GDM1 (cell line): Measurements from ENCODE around the gene ABCG1.

Source experiments
- DNase-seq: peaks from one replicate; lab custom pipeline; 2025; lab: John Stamatoyannopoulos, UW

The ABCG1 gene

DNA sequence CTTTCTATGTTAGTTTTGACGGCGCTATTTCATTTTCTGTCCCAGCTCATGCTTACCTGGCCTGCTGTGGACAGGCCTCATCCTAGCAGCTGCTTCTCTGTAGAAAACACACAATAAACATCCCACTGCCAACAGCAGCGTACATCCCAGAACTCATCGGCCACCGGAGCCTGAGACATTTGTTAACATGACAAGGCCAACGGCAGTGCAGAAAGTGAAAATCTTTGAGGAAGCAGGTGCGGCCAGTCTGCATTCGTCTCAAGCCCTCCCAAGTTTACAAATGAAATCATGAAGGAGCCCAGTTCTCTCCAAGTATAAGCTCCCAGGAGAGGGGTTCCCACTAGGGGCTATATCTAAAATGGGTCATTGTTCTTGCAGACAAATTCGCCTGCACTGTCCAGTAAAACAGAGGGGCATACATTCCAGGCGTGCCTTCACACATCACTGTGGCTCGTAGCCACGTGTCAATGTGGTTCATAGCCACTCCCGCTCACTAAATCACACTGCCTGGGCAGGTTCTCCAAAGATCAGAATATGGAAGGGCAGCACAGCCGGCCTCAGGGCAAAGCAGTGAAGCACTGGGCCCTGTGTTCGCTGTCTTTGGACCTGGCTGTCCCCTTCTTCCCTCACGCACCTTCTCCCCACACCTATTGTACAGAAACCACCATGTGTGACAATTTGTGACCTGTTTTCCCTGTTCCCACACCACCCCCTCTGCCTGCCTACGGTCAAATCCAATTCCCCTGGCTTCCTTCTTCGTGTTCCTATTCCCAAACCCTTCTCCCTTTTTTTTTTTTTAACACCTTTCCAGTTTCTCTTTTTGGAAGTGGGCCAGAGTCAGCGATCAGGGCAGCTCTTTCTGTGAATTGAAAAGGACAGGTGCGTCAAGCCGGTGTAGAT is 27.0 kb upstream of the ABCG1 start:
- no peak for DNase-seq

- DNase-seq = no peak
Measured at GRCh38 chr21:42193131-42193671, 25.7 kb upstream of the ABCG1 start.

DNA sequence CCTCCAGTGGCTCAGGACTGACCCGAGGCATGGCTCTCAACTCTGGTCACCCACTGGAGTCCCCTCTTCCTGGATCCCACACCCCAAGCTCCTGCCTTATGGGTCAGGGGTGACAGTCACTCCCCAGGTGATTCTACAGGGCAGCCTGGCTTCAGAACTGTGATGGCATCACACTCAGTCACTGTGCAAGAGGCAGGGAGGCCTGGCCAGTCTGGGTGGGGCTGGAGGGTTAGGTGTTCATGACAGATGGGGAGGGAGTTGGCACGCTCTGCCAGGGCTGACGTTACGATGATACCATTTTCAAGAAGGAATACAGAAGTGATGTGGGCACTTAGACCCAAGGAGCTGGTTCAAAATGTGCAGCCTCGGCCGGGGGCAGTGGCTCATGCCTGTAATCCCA is 25.2 kb upstream of the ABCG1 start:
- DNase-seq = no peak

GRCh38 chr21:42194863-42195262 is 24.1 kb upstream of the ABCG1 start:
- DNase-seq = no peak

DNA sequence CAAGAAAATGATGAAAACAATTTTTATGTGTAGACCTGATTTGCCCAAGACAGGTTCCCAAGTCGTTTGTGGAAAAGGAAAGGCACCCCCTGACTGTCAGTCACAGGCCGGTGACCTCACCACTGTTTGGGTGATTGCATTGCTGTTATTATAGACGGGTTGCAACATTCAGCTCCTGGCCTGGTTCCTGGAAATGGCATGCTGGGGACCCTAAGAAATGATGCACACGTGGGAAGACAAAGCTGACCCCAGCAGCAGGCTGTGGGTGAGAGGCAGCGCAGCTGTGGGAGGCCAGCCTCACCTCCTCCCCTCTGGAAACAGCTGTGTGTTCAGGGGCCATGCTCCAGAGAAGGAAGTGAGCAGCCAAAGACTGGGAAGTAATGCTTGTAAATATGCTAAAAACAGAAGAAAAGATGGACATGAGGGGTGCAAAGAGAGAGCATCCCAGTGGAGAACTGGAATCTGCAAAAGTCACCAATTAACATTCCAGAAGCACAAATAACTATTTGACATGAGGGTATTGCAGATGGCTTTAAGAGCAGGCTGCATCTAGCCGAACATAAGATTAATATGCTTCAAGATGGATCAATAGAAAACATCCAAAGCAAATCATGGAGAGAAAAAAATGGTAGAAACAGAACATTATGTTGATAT is 23.4 kb upstream of the ABCG1 start:
- no peak for DNase-seq

GRCh38 chr21:42198929-42199867 is 19.7 kb upstream of the ABCG1 start:
- no peak for DNase-seq

- no peak for DNase-seq
Measured at GRCh38 chr21:42199868-42200463, 19.0 kb upstream of the ABCG1 start.

- DNase-seq = no peak
Measured at GRCh38 chr21:42200906-42201614, 17.9 kb upstream of the ABCG1 start.

GRCh38 chr21:42201615-42202161 is 17.3 kb upstream of the ABCG1 start:
- DNase-seq = no peak

GRCh38 chr21:42202321-42202720 is 16.6 kb upstream of the ABCG1 start:
- DNase-seq = no peak

- no peak for DNase-seq
Measured at GRCh38 chr21:42203321-42203720, 15.6 kb upstream of the ABCG1 start.

DNA sequence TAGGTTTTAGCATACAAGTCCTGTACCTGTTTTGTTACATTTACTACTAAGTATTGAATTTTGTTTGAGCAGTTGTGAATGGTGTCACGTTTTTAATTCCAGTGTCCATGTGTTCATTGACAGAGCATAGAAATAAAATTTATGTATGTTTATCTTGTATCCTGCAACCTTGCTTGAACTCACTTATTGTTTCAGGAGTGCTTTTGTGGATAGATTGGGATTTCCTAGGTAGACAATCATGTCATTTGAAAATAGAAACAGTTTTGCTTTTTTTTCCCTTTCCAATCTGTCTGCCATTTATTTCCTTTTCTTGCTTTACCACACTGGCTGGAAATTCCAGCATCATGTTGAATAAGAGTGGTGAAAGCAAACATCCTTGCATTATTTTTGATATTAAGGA is 15.0 kb upstream of the ABCG1 start:
- DNase-seq = no peak

GRCh38 chr21:42207426-42207825 is 11.5 kb upstream of the ABCG1 start:
- DNase-seq = no peak

- no peak for DNase-seq
Measured at GRCh38 chr21:42208036-42208435, 10.9 kb upstream of the ABCG1 start.

DNA sequence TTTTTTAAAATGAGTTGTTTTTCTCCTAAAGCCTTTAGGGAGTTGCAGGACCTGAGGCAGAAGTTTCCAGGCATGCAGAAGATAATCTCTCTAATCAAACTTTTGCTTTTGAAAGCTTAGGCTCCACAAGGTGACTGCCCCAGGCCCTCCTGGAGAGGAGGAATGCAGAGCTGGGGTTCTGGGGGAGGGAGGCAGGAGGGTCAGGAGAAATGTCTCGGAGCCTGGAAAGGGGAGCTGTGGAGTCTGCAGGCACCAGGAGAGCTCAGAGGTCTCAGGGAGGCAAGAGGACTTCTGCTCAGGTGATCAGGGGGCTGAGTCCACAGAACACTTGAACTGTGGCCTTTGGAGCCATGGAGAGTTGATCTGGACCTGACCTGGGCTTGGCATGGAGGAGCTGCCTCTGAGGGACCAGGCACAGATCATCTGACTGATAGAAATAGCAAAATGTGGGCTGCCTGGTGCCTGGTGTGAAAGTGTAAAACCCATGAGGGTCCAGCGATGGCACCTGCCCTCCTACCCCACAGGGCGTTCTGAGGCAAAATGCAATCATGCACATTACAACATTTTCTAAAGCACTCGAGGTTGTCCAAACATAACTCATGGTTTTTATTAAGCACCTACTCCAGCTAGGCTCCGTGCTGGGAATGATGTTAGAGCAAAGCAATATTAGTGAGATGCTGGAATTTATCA is 10.0 kb upstream of the ABCG1 start:
- DNase-seq = no peak

GRCh38 chr21:42209801-42210479 is 9.0 kb upstream of the ABCG1 start:
- DNase-seq = no peak

DNA sequence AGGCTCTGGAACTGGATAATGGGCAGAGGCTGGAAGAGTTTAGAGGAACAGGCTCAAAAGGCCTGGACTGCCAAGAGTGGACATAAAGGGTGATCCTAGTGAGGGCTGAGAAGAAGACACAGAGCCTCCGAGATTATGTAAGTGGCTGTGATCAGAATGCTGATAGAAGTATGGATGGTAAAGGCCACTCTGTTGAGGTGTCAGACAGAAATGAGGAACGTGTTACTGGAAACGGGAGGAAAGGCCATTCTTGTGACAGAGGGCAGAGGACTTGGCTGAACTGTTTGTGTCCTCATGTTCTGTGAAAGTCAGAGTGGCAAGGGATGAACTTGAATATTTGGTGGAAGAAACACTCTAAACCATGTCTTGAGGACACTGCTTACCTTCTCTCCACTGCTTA is 6.7 kb upstream of the ABCG1 start:
- no peak for DNase-seq

GRCh38 chr21:42213082-42213774 is 5.7 kb upstream of the ABCG1 start:
- no peak for DNase-seq
